ENCODE results near the gene TMPRSS11A. TPM values are rescaled to one million over a fixed set of nuclear protein-coding genes. Genes with fewer than 3 reads are reported as not detected.

TMPRSS11A gene
- total RNA-seq, 1 donor from 2014 or later, result not detected

- no peak for DNase-seq (ENCODE audit: low spot score)
- Mint-ChIP-seq H3K9me3 (no peaks in the 10 kb centered on the region), H3K27ac (no peak overlapping the region), H3K36me3 (ENCODE audit: low read depth) (no peaks in the 10 kb centered on the region), H3K4me1 (ENCODE audit: low read depth) (no peaks in the 10 kb centered on the region), H3K4me3 (no peak overlapping the region), H3K27me3 (ENCODE audit: insufficient read depth) (no peaks in the 10 kb centered on the region)
- intact Hi-C loops (cut with micrococcal nuclease), result no loop called here
Observed at GRCh38 chr4:67933755-67934154, 29.5 kb downstream of the TMPRSS11A start.

DNA sequence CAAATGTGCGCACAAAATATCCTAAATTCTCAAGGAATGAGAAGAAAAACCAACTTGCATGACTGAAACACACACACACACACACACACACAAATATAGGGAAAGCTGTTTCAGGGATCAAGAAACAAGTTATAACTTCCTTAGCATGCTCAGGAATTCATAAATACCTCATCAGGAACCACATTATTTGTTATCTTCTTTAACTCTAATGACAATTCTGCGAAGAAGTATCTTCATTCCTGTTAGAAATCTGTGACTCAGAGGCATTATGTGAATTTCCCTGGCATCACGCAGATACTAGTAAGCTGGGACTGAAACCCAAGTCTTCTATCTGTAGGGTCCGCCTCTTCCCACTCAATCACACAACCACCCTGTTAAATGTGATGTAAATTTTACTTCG lies 30.3 kb downstream of the TMPRSS11A start:
- Mint-ChIP-seq H3K4me3 (no peak overlapping the region), H3K27ac (no peak overlapping the region), H3K36me3 (ENCODE audit: low read depth) (no peaks in the 10 kb centered on the region), H3K9me3 (no peaks in the 10 kb centered on the region), H3K4me1 (ENCODE audit: low read depth) (no peaks in the 10 kb centered on the region), H3K27me3 (ENCODE audit: insufficient read depth) (no peaks in the 10 kb centered on the region)
- intact Hi-C loops (cut with micrococcal nuclease), result no loop called here
- DNase-seq (ENCODE audit: low spot score), result no peak

DNA sequence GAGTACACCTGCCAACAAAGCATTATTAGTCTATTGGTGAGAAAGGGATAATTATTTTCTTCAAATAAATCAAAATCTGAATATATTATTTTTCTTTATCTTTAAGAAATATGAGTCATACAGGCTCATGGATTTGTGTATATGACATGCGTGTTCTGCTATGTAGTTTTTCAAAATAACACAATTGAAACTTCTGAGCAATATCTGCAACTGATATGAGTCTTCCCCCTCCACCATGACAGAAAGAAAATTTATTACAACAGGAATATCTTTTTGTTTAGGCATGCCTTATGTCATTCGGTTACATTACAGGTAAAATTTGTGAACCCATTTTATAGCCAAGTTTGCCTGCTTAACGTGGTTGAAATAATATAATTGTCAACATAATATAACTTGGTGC lies 32.0 kb downstream of the TMPRSS11A start:
- H3K27me3 Mint-ChIP-seq (ENCODE audit: insufficient read depth), result no peaks in the 10 kb centered on the region
- no peak for DNase-seq (ENCODE audit: low spot score)
- intact Hi-C loops (cut with micrococcal nuclease), result no loop called here
- no peaks in the 10 kb centered on the region for H3K4me1 Mint-ChIP-seq (ENCODE audit: low read depth)
- H3K9me3 Mint-ChIP-seq, result no peaks in the 10 kb centered on the region
- no peak overlapping the region for H3K4me3 Mint-ChIP-seq
- no peak overlapping the region for H3K27ac Mint-ChIP-seq
- no peaks in the 10 kb centered on the region for H3K36me3 Mint-ChIP-seq (ENCODE audit: low read depth)

- intact Hi-C loops (cut with micrococcal nuclease), result no loop called here
- Mint-ChIP-seq H3K27me3 (ENCODE audit: insufficient read depth) (peaks cover under 1% of the 10 kb centered on the region), H3K4me1 (ENCODE audit: low read depth) (no peaks in the 10 kb centered on the region), H3K36me3 (ENCODE audit: low read depth) (no peaks in the 10 kb centered on the region), H3K9me3 (peaks cover under 1% of the 10 kb centered on the region), H3K4me3 (no peak overlapping the region), H3K27ac (no peak overlapping the region)
- DNase-seq (ENCODE audit: low spot score), result no peak
Observed at GRCh38 chr4:67929426-67929825, 33.9 kb downstream of the TMPRSS11A start.

- Mint-ChIP-seq H3K4me3 (no peak overlapping the region), H3K27me3 (ENCODE audit: insufficient read depth) (peaks cover 5% of the 10 kb centered on the region), H3K27ac (no peak overlapping the region), H3K36me3 (ENCODE audit: low read depth) (no peaks in the 10 kb centered on the region), H3K9me3 (peaks cover 4% of the 10 kb centered on the region), H3K4me1 (ENCODE audit: low read depth) (no peaks in the 10 kb centered on the region)
- intact Hi-C loops (cut with micrococcal nuclease), result no loop called here
- no peak for DNase-seq (ENCODE audit: low spot score)
Observed at GRCh38 chr4:67928546-67928945, 34.7 kb downstream of the TMPRSS11A start.

GRCh38 chr4:67927251-67927650 lies 36.0 kb downstream of the TMPRSS11A start:
- no peak overlapping the region for H3K27ac Mint-ChIP-seq
- no peaks in the 10 kb centered on the region for H3K36me3 Mint-ChIP-seq (ENCODE audit: low read depth)
- no peak for DNase-seq (ENCODE audit: low spot score)
- H3K4me3 Mint-ChIP-seq, result no peak overlapping the region
- H3K27me3 Mint-ChIP-seq (ENCODE audit: insufficient read depth), result peaks cover 8% of the 10 kb centered on the region
- intact Hi-C loops (cut with micrococcal nuclease), result no loop called here
- H3K9me3 Mint-ChIP-seq, result peaks cover 4% of the 10 kb centered on the region
- no peaks in the 10 kb centered on the region for H3K4me1 Mint-ChIP-seq (ENCODE audit: low read depth)

- Mint-ChIP-seq H3K9me3 (peaks cover 4% of the 10 kb centered on the region), H3K27ac (no peak overlapping the region), H3K4me3 (no peak overlapping the region), H3K36me3 (ENCODE audit: low read depth) (no peaks in the 10 kb centered on the region), H3K27me3 (ENCODE audit: insufficient read depth) (peaks cover 8% of the 10 kb centered on the region), H3K4me1 (ENCODE audit: low read depth) (no peaks in the 10 kb centered on the region)
- intact Hi-C loops (cut with micrococcal nuclease), result no loop called here
- DNase-seq (ENCODE audit: low spot score), result no peak
Observed at GRCh38 chr4:67926485-67926884, 36.8 kb downstream of the TMPRSS11A start.

DNA sequence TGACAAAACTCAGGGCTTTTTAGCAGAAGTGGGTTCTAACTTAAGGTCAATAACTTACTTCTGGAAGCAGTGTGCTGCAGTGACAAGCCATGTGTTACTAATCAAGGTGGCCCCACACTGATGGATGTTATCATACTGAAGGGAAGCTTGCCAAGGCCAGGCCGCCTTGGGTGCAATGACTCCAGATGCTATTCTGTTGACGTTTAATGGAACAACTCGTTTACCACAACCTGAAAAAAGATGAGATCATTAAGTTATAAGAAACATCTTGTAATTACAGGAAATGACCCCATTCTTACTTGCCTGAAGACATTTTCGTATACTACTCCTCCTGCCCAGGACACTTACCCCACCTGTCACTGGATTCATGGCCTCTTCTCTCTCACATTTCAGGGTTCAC lies 40.6 kb downstream of the TMPRSS11A start:
- Mint-ChIP-seq H3K9me3 (peaks cover 4% of the 10 kb centered on the region), H3K36me3 (ENCODE audit: low read depth) (no peaks in the 10 kb centered on the region), H3K27ac (no peak overlapping the region), H3K4me1 (ENCODE audit: low read depth) (no peaks in the 10 kb centered on the region), H3K4me3 (no peak overlapping the region), H3K27me3 (ENCODE audit: insufficient read depth) (peaks cover 21% of the 10 kb centered on the region)
- intact Hi-C loops (cut with micrococcal nuclease), result no loop called here
- no peak for DNase-seq (ENCODE audit: low spot score)

GRCh38 chr4:67918428-67918827 lies 44.9 kb downstream of the TMPRSS11A start:
- Mint-ChIP-seq H3K27me3 (ENCODE audit: insufficient read depth) (peaks cover 18% of the 10 kb centered on the region), H3K27ac (no peak overlapping the region), H3K4me1 (ENCODE audit: low read depth) (no peaks in the 10 kb centered on the region), H3K36me3 (ENCODE audit: low read depth) (no peaks in the 10 kb centered on the region), H3K4me3 (no peak overlapping the region), H3K9me3 (no peaks in the 10 kb centered on the region)
- DNase-seq (ENCODE audit: low spot score), result no peak
- intact Hi-C loops (cut with micrococcal nuclease), result loop anchor here (10.0 kb wide), 2 partner anchors 174 to 256 kb away; no protein-coding TSS in a partner anchor

- no peaks in the 10 kb centered on the region for H3K9me3 Mint-ChIP-seq
- H3K4me1 Mint-ChIP-seq (ENCODE audit: low read depth), result no peaks in the 10 kb centered on the region
- no peak for DNase-seq (ENCODE audit: low spot score)
- H3K4me3 Mint-ChIP-seq, result no peak overlapping the region
- H3K27me3 Mint-ChIP-seq (ENCODE audit: insufficient read depth), result peaks cover 24% of the 10 kb centered on the region
- intact Hi-C loops (cut with micrococcal nuclease), result loop anchor here (10.0 kb wide), 2 partner anchors 171 to 259 kb away; no protein-coding TSS in a partner anchor
- H3K36me3 Mint-ChIP-seq (ENCODE audit: low read depth), result no peaks in the 10 kb centered on the region
- no peak overlapping the region for H3K27ac Mint-ChIP-seq
Observed at GRCh38 chr4:67915400-67915966, 47.8 kb downstream of the TMPRSS11A start.

DNA sequence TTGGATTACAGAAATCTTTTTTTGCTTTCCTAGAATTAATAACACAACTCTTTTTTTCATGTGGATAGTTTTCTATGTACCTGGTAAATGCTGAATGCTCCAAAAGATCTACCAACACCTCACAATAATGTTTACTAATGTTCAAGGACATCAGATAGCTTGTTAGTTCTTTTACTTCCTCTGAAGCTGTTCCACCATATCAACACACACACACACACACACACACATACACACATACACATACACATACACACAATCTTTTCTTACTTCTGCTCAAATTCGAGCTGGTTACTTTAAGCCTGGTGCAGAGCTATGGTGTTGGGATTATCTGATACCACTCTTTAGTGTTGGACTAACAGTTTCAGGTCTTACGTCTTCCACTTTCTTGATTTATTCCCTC lies 51.2 kb downstream of the TMPRSS11A start:
- Mint-ChIP-seq H3K4me3 (no peak overlapping the region), H3K27me3 (ENCODE audit: insufficient read depth) (peaks cover 13% of the 10 kb centered on the region), H3K9me3 (no peaks in the 10 kb centered on the region), H3K36me3 (ENCODE audit: low read depth) (no peaks in the 10 kb centered on the region), H3K4me1 (ENCODE audit: low read depth) (no peaks in the 10 kb centered on the region), H3K27ac (no peak overlapping the region)
- intact Hi-C loops (cut with micrococcal nuclease), result loop anchor here (10.0 kb wide), 2 partner anchors 167 to 263 kb away; no protein-coding TSS in a partner anchor
- no peak for DNase-seq (ENCODE audit: low spot score)

- H3K27ac Mint-ChIP-seq, result no peak overlapping the region
- no peak overlapping the region for H3K4me3 Mint-ChIP-seq
- H3K27me3 Mint-ChIP-seq (ENCODE audit: insufficient read depth), result peaks cover 13% of the 10 kb centered on the region
- no peak for DNase-seq (ENCODE audit: low spot score)
- H3K4me1 Mint-ChIP-seq (ENCODE audit: low read depth), result no peaks in the 10 kb centered on the region
- no peaks in the 10 kb centered on the region for H3K9me3 Mint-ChIP-seq
- intact Hi-C loops (cut with micrococcal nuclease), result loop anchor here (2.0 to 10.0 kb wide), 4 partner anchors 39 to 263 kb away; partner anchors contain the start of gene UBA6
- no peaks in the 10 kb centered on the region for H3K36me3 Mint-ChIP-seq (ENCODE audit: low read depth)
Observed at GRCh38 chr4:67911638-67912037, 51.7 kb downstream of the TMPRSS11A start.

GRCh38 chr4:67911141-67911540 lies 52.2 kb downstream of the TMPRSS11A start:
- Mint-ChIP-seq H3K4me3 (no peak overlapping the region), H3K4me1 (ENCODE audit: low read depth) (no peaks in the 10 kb centered on the region), H3K27me3 (ENCODE audit: insufficient read depth) (peaks cover 13% of the 10 kb centered on the region), H3K36me3 (ENCODE audit: low read depth) (no peaks in the 10 kb centered on the region), H3K27ac (no peak overlapping the region), H3K9me3 (no peaks in the 10 kb centered on the region)
- intact Hi-C loops (cut with micrococcal nuclease), result loop anchor here (2.0 to 10.0 kb wide), 4 partner anchors 38 to 264 kb away; partner anchors contain the start of gene UBA6
- DNase-seq (ENCODE audit: low spot score), result no peak

DNA sequence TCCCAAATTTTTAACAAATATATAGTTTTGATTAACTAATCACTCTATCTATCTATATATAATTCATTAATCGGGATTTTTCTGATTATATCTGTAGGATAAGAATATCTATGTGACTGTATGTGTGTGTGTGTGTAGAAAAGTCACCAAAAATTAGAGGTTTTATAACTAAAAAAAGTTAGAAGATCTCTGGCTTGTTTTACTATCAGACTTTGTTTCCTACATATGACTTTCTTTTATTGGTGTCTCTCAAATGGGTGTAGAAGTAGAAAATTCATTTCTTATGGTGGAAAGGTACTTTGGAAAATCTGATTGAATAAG lies 52.7 kb downstream of the TMPRSS11A start:
- H3K27me3 Mint-ChIP-seq (ENCODE audit: insufficient read depth), result peaks cover 12% of the 10 kb centered on the region
- no peak overlapping the region for H3K27ac Mint-ChIP-seq
- H3K9me3 Mint-ChIP-seq, result no peaks in the 10 kb centered on the region
- DNase-seq (ENCODE audit: low spot score), result no peak
- H3K4me1 Mint-ChIP-seq (ENCODE audit: low read depth), result no peaks in the 10 kb centered on the region
- intact Hi-C loops (cut with micrococcal nuclease), result loop anchor here (2.0 to 10.0 kb wide), 4 partner anchors 38 to 264 kb away; partner anchors contain the start of gene UBA6
- no peak overlapping the region for H3K4me3 Mint-ChIP-seq
- no peaks in the 10 kb centered on the region for H3K36me3 Mint-ChIP-seq (ENCODE audit: low read depth)
